ENCODE data around the gene CAPG.
"Not testable (repeated sequence)": the region's sequence is repeated elsewhere in the genome, so short reads cannot be mapped to it uniquely, and the experiment has no call there.

CAPG gene
- 15.3 to 19.5 (median 18.5) reads per million in 4 donors for total RNA-seq

- peak in 2 of 5 donors; percentile 33 to 43 for DNase-seq
These were observed at the start of gene CAPG for GRCh38 chr2:85409845-85410583. Gene CAPG, minus strand, starts transcription at chr2:85410366. Its CDS starts 8,221 bp downstream, at chr2:85402145.

- no peak for DNase-seq
These were observed 49.6 kb upstream of the CAPG start for GRCh38 chr2:85459771-85460170.

- DNase-seq = no peak
These were observed 48.7 kb upstream of the CAPG start for GRCh38 chr2:85458601-85459563.

GRCh38 chr2:85457877-85458316, 47.7 kb upstream of the CAPG start:
- no peak for DNase-seq

GRCh38 chr2:85457043-85457442, 46.9 kb upstream of the CAPG start:
- no peak for DNase-seq

GRCh38 chr2:85455552-85456090, 45.5 kb upstream of the CAPG start:
- DNase-seq = no peak

- DNase-seq = no peak
These were observed 43.4 kb upstream of the CAPG start for GRCh38 chr2:85453571-85453970.

- DNase-seq = no peak
These were observed 42.1 kb upstream of the CAPG start for GRCh38 chr2:85452237-85452636.

- DNase-seq = no peak
These were observed 39.0 kb upstream of the CAPG start for GRCh38 chr2:85449214-85449588.

GRCh38 chr2:85448461-85449213, 38.5 kb upstream of the CAPG start:
- DNase-seq = no peak

- no peak for DNase-seq
These were observed 37.0 kb upstream of the CAPG start for GRCh38 chr2:85447222-85447585.

- no peak for DNase-seq
These were observed 36.4 kb upstream of the CAPG start for GRCh38 chr2:85446296-85447221.

- DNase-seq = no peak
These were observed 35.4 kb upstream of the CAPG start for GRCh38 chr2:85445316-85446295.

GRCh38 chr2:85444629-85445172, 34.5 kb upstream of the CAPG start:
- DNase-seq = no peak

GRCh38 chr2:85441864-85442263, 31.7 kb upstream of the CAPG start:
- no peak for DNase-seq

- DNase-seq = no peak
These were observed 30.6 kb upstream of the CAPG start for GRCh38 chr2:85440729-85441128.

- DNase-seq = peak in 1 of 5 donors; percentile 78
These were observed 29.8 kb upstream of the CAPG start for GRCh38 chr2:85439986-85440385.

GRCh38 chr2:85439569-85439968, 29.4 kb upstream of the CAPG start:
- not testable (repeated sequence) for DNase-seq

GRCh38 chr2:85439025-85439472, 28.9 kb upstream of the CAPG start:
- DNase-seq = no peak

Measured in T-helper 1 cell (primary cell).